PC-9 (cell line): ENCODE results near the gene ACOT6. TPM values are rescaled to one million over a fixed set of nuclear protein-coding genes. Genes with fewer than 3 reads are reported as not detected.

Experiments
- BruUV-seq: library from RNA; stranded (reverse); fragments of 400-500 nt; replicated peaks from 2 replicates; lab custom pipeline; 2021; lab: Mats Ljungman, UMichigan
- CTCF ChIA-PET: fragments of 300-600 bp; sonication (Branson Sonifier 250); formaldehyde crosslinking; loops from one replicate; lab custom pipeline; 2022; ENCODE audit warnings: antibody characterized with exemption; lab: Charles Lee
- POLR2A ChIA-PET: fragments of 300-600 bp; sonication (Branson Sonifier 250); formaldehyde crosslinking; loops from one replicate; lab custom pipeline; 2022; ENCODE audit warnings: antibody characterized with exemption; ENCODE audit not compliant: unreplicated experiment; lab: Charles Lee
- DNase-seq, 2 experiments: peaks; one replicate each; pipeline versions ENCODE4 v3.0.0 to v3.0.0-alpha.2; 2015 to 2022; ENCODE audit warnings: mixed read lengths in 1 of 2
- H2AFZ ChIP-seq: fragments of 200-600 bp; sonication (generic); 2 replicates; pipeline ENCODE4 v1.8.1; 2017; ENCODE audit warnings: antibody characterized with exemption
- H3F3A ChIP-seq: fragments of 200-600 bp; sonication (generic); 2 replicates; pipeline ENCODE4 v1.8.1; 2017; ENCODE audit warnings: antibody characterized with exemption, mild to moderate bottlenecking, low read depth; ENCODE audit not compliant: insufficient read depth
- H3K27ac ChIP-seq: fragments of 200-600 bp; sonication (generic); 2 replicates; pipeline ENCODE4 v1.6.1; 2016; ENCODE audit warnings: mixed run types
- H3K27me3 ChIP-seq: fragments of 200-600 bp; sonication (generic); 2 replicates; pipeline ENCODE4 v1.6.1; 2016; ENCODE audit warnings: low read depth, mixed run types; ENCODE audit not compliant: insufficient read depth
- H3K36me3 ChIP-seq: fragments of 200-600 bp; sonication (generic); 2 replicates; pipeline ENCODE4 v1.6.1; 2016; ENCODE audit warnings: low read depth, mixed run types
- H3K4me1 ChIP-seq: fragments of 200-600 bp; sonication (generic); replicated peaks from 2 replicates; pipeline ENCODE4 v1.6.1; 2016; ENCODE audit warnings: mixed run types; ENCODE audit not compliant: insufficient read depth
- H3K4me2 ChIP-seq: fragments of 200-600 bp; sonication (generic); 2 replicates; pipeline ENCODE4 v1.6.1; 2017; ENCODE audit warnings: mixed run types
- H3K4me3 ChIP-seq: fragments of 200-600 bp; sonication (generic); 2 replicates; pipeline ENCODE4 v1.6.1; 2016; ENCODE audit warnings: mixed run types
- H3K79me2 ChIP-seq: fragments of 200-600 bp; sonication (generic); 2 replicates; pipeline ENCODE4 v1.6.1; 2017; ENCODE audit warnings: low read depth, mixed run types
- H3K9me2 ChIP-seq: fragments of 200-600 bp; sonication (generic); 2 replicates; pipeline ENCODE4 v1.8.1; 2017; ENCODE audit warnings: mild to moderate bottlenecking; ENCODE audit not compliant: insufficient read depth
- H3K9me3 ChIP-seq: fragments of 200-600 bp; sonication (generic); 2 replicates; pipeline ENCODE4 v1.8.1; 2016; ENCODE audit warnings: low read depth; ENCODE audit not compliant: insufficient read depth
- H4K20me1 ChIP-seq: fragments of 200-600 bp; sonication (generic); 2 replicates; pipeline ENCODE4 v1.8.1; 2017; ENCODE audit not compliant: insufficient read depth
- EZH2 ChIP-seq: fragments of 200-600 bp; sonication (generic); IDR thresholded peaks from 2 replicates; pipeline ENCODE4 v1.8.0; 2017; ENCODE audit warnings: antibody characterized with exemption, low read depth
- intact Hi-C: fragments of 100-400 bp; cut with micrococcal nuclease; formaldehyde crosslinking; loops from one replicate; pipeline ENCODE4 v1.10.0; 2022; ENCODE audit not compliant: unreplicated experiment
- total RNA-seq: library from RNA; stranded (reverse); gene quantifications from 2 replicates; pipeline ENCODE4 v1.2.3, GENCODE V29; 2021
- TF ChIP-seq, protein P1 (sequence below): fragments of 200-600 bp; sonication (generic); conservative IDR thresholded peaks from 2 replicates; pipeline ENCODE4 v1.6.1; 2017; ENCODE audit warnings: mixed run types, antibody characterized with exemption, mild to moderate bottlenecking, moderate library complexity

ACOT6 gene
- total RNA-seq, 1 experiment from 2014 or later: not detected

DNA sequence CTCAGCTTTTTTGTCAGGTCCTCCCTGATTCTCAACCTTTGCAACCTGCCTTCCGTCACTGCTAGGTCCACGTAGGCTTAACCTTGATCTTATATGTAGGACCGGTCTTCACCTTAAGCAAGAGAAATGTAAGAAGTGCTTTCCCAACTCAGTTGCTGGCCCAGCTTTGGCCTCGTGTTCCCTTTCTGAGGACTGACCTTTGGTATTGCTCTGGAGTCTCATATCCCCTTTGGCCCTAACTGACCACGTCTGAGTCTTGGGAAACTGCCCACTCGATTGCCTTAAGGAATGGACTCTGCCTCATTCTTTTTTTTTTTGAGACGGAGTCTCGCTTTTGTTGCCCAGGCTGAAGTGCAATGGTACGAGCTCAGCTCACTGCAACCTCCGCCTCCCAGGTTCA, 8.0 kb downstream of the ACOT6 start:
- no peak overlapping the region for H2AFZ ChIP-seq
- no TSS peak for BruUV-seq

GRCh38 chr14:73623504-73624054, 11.3 kb downstream of the ACOT6 start:
- no peaks in the 10 kb centered on the region for H3K4me1 ChIP-seq
- ChIA-PET POLR2A (no interaction called here), CTCF (no interaction called here)
- DNase-seq: no peak
- no peaks in the 10 kb centered on the region for H4K20me1 ChIP-seq
- no peak overlapping the region for H3K4me2 ChIP-seq
- BruUV-seq: no TSS peak
- no peaks in the 10 kb centered on the region for H3K27me3 ChIP-seq
- no peaks in the 10 kb centered on the region for H3K36me3 ChIP-seq
- H2AFZ ChIP-seq: no peak overlapping the region
- no peaks in the 10 kb centered on the region for H3K9me3 ChIP-seq
- H3K4me3 ChIP-seq: no peak overlapping the region
- H3K9me2 ChIP-seq: no peaks in the 10 kb centered on the region
- no peaks in the 10 kb centered on the region for H3F3A ChIP-seq
- TF ChIP-seq, protein P1, sequence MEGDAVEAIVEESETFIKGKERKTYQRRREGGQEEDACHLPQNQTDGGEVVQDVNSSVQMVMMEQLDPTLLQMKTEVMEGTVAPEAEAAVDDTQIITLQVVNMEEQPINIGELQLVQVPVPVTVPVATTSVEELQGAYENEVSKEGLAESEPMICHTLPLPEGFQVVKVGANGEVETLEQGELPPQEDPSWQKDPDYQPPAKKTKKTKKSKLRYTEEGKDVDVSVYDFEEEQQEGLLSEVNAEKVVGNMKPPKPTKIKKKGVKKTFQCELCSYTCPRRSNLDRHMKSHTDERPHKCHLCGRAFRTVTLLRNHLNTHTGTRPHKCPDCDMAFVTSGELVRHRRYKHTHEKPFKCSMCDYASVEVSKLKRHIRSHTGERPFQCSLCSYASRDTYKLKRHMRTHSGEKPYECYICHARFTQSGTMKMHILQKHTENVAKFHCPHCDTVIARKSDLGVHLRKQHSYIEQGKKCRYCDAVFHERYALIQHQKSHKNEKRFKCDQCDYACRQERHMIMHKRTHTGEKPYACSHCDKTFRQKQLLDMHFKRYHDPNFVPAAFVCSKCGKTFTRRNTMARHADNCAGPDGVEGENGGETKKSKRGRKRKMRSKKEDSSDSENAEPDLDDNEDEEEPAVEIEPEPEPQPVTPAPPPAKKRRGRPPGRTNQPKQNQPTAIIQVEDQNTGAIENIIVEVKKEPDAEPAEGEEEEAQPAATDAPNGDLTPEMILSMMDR: no peak
- no peak for TF ChIP-seq EZH2
- intact Hi-C loops: no loop called here
- H3K79me2 ChIP-seq: no peaks in the 10 kb centered on the region
- H3K27ac ChIP-seq: no peak overlapping the region

More for the DNA sequence above, 8.0 kb downstream of the ACOT6 start:
- Histone ChIP-seq H3K4me3 (no peak overlapping the region), H3K4me2 (no peak overlapping the region), H4K20me1 (no peaks in the 10 kb centered on the region), H3K27me3 (no peaks in the 10 kb centered on the region), H3K79me2 (no peaks in the 10 kb centered on the region), H3K36me3 (no peaks in the 10 kb centered on the region), H3F3A (no peaks in the 10 kb centered on the region), H3K9me2 (no peaks in the 10 kb centered on the region), H3K27ac (no peak overlapping the region), H3K9me3 (no peaks in the 10 kb centered on the region), H3K4me1 (no peaks in the 10 kb centered on the region)
- no peak for DNase-seq
- POLR2A ChIA-PET: no interaction called here
- intact Hi-C loops: no loop called here
- CTCF ChIA-PET: no interaction called here
- no peak for TF ChIP-seq EZH2
- TF ChIP-seq, protein P1: no peak

DNA sequence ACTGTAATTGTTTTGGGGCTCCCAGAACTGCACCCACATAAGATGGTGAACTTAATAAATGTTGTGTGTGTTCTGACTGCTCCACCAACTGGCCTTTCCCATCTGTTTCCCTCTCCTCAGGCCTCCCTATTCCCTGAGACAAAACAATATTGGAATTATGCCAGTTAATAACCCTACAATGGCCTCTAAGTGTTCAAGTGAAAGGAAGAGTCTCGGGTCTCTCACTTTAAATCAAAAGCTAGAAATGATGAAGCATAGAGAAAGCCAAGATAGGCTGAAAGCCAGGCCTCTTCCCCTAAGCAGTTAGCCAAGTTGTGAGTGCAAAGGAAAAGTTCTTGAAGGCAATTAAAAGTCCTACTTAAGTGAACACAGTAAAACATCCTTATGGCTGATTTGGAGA, 13.4 kb downstream of the ACOT6 start:
- CTCF ChIA-PET: interaction anchor here (0.6 to 1.0 kb wide), 2 partner anchors 21 to 104 kb away, joined by 3 to 4 read pairs; no protein-coding TSS in a partner anchor
- no TSS peak for BruUV-seq
- no peak for DNase-seq

More for the DNA sequence above, 13.4 kb downstream of the ACOT6 start:
- Histone ChIP-seq H3K27me3 (no peaks in the 10 kb centered on the region), H3K36me3 (no peaks in the 10 kb centered on the region), H3K79me2 (no peaks in the 10 kb centered on the region), H4K20me1 (no peaks in the 10 kb centered on the region), H3K27ac (no peak overlapping the region), H3K9me3 (no peaks in the 10 kb centered on the region), H3K9me2 (no peaks in the 10 kb centered on the region), H3K4me3 (no peak overlapping the region), H3K4me1 (peaks cover 8% of the 10 kb centered on the region), H2AFZ (no peak overlapping the region), H3F3A (peaks cover 3% of the 10 kb centered on the region; the same call in 1 of the 2 replicates), H3K4me2 (no peak overlapping the region)
- intact Hi-C loops: no loop called here
- TF ChIP-seq, protein P1: no peak
- TF ChIP-seq EZH2: no peak
- POLR2A ChIA-PET: no interaction called here
